Measurements from ENCODE around the gene SMOC2. TPM values are rescaled to one million over a fixed set of nuclear protein-coding genes. Genes with fewer than 3 reads are reported as not detected.

The SMOC2 gene
- total and polyA plus RNA-seq, 2 of the 4 experiments (the other 2 are of a cell fraction) = not detected

DNA sequence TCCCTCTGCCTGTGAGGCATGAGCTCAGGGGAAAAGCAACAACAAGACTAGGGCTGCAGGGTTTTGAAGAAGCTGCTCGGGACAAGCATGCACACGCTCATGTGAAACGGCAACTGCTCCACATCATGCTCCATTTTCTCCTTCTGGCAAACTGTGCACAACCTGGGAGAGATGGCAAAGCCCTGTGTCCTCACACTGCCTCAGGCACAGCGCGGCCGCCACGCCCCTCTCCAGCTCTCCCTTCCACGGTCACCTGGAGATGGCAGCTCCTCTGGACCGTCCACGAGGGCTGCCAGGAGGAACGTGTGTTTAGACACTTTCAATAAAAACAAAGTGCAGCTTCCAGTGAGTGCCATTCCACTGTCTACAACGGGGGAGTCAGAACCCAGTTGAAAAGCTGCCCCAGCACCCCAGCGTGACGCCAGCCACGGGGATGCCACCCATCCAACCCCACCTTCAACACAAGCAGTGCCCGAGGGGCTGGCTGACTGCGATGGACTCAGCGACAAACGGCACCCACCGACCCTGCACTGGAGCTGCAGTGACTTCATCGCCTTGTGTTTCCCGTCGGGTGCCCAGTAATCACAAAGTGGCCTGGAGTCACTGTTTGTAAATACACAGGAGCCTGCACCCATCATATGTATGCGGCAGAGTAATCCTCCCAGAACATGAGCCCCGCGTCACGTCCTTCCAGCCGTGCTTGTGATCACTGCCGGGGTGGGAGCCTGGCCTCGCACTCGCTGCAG, 16.1 kb downstream of the SMOC2 start:
- in situ Hi-C loops (cut with MboI; ENCODE audit: low sequenced_read_pairs) = no loop called here
- H3K4ac ChIP-seq (ENCODE audit: low read depth, low read length) = no peak overlapping the region
- dilution Hi-C loops (cut with HindIII; ENCODE audit: low sequenced_read_pairs, unreplicated experiment) = no loop called here

More for the DNA sequence above, 16.1 kb downstream of the SMOC2 start:
- H2BK120ac ChIP-seq (ENCODE audit: low read depth, low read length) = no peak overlapping the region
- no TSS peak for BruUV-seq (replicated peaks)
- H3K79me1 ChIP-seq (ENCODE audit: low read depth in 1 of 2, low read length in 2 of 2) = no peaks in the 10 kb centered on the region
- ATAC-seq (ENCODE audit: low read depth) (no peak), DNase-seq (no peak)
- H4K8ac ChIP-seq (ENCODE audit: low read depth in 2 of 2, low read length in 2 of 2) = no peak overlapping the region
- TF ChIP-seq CHD1 (IDR thresholded peaks at IDR 0.05; ENCODE audit: low read depth, low read length) = no peak
- no peak for TF ChIP-seq CEBPB (IDR thresholded peaks at IDR 0.05; ENCODE audit: low read depth, low read length)
- no peak for TF ChIP-seq RAD21 (IDR thresholded peaks at IDR 0.05; ENCODE audit: low read length)
- TF ChIP-seq, protein P1, sequence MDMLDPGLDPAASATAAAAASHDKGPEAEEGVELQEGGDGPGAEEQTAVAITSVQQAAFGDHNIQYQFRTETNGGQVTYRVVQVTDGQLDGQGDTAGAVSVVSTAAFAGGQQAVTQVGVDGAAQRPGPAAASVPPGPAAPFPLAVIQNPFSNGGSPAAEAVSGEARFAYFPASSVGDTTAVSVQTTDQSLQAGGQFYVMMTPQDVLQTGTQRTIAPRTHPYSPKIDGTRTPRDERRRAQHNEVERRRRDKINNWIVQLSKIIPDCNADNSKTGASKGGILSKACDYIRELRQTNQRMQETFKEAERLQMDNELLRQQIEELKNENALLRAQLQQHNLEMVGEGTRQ (IDR thresholded peaks at IDR 0.05; ENCODE audit: low read depth, low read length) = no peak
- TF ChIP-seq RCOR1 (IDR thresholded peaks at IDR 0.05; ENCODE audit: insufficient replicate concordance, low read length) = no peak
- TF ChIP-seq NFE2L2 (IDR thresholded peaks at IDR 0.05; ENCODE audit: low read depth, low read length) = no peak
- no peak for TF ChIP-seq FOS (IDR thresholded peaks at IDR 0.05; ENCODE audit: low read depth, low read length)
- no peak overlapping the region for H2BK20ac ChIP-seq (ENCODE audit: low read depth, low read length)
- H2BK15ac ChIP-seq (ENCODE audit: low read depth, low read length) = no peak overlapping the region
- H3K14ac ChIP-seq (replicated peaks; ENCODE audit: low read depth, low read length) = no peak overlapping the region
- H4K5ac ChIP-seq (ENCODE audit: low read depth, low read length) = no peak overlapping the region
- no peaks in the 10 kb centered on the region for H3K27me3 ChIP-seq (ENCODE audit: control insufficient read depth, insufficient read depth, low read length)
- no peak overlapping the region for H2BK5ac ChIP-seq (ENCODE audit: low read depth, low read length, poor library complexity, severe bottlenecking)
- no peak overlapping the region for H3K4me2 ChIP-seq (ENCODE audit: low read depth, low read length)
- no peaks in the 10 kb centered on the region for H4K20me1 ChIP-seq (ENCODE audit: insufficient read depth, low read length)
- no peak overlapping the region for H3K27ac ChIP-seq (ENCODE audit: insufficient read depth, low read length)
- no peak overlapping the region for H3K9ac ChIP-seq (ENCODE audit: low read depth, low read length)
- H4K91ac ChIP-seq (ENCODE audit: insufficient read depth, low read depth, low read length) = no peak overlapping the region
- POLR2A ChIA-PET (ENCODE audit: unreplicated experiment) = no interaction called here
- CTCF ChIA-PET = no interaction called here
- no peaks in the 10 kb centered on the region for H3K9me1 ChIP-seq (ENCODE audit: insufficient read depth, low read length)
- no peak overlapping the region for H2AFZ ChIP-seq (replicated peaks; ENCODE audit: low read length, poor library complexity)
- no peak overlapping the region for H3K4me3 ChIP-seq (ENCODE audit: insufficient read depth, low read depth, low read length)
- H2AK5ac ChIP-seq (ENCODE audit: low read depth, low read length) = no peak overlapping the region
- no peaks in the 10 kb centered on the region for H3K36me3 ChIP-seq (ENCODE audit: control insufficient read depth, insufficient read depth, low read length)
- WGBS, 2 experiments (ENCODE audit: extremely low coverage in 2 of 2, insufficient read length in 1 of 2) = 81% methylated on average over 8 of the region's 31 CpGs; no CpG with 5 or more reads in 1 of the 2 experiments
- intact Hi-C loops (cut with micrococcal nuclease) = no loop called here
- no peak overlapping the region for H3K56ac ChIP-seq (ENCODE audit: extremely low read depth, insufficient read depth, low read length)
- H3K23ac ChIP-seq (ENCODE audit: low read depth, low read length) = no peak overlapping the region
- H2AK9ac ChIP-seq (replicated peaks; ENCODE audit: low read depth, low read length, poor library complexity) = no peak overlapping the region
- H3K4me1 ChIP-seq (ENCODE audit: control insufficient read depth, insufficient read depth, low read length) = no peaks in the 10 kb centered on the region
- no peak overlapping the region for H3K18ac ChIP-seq (ENCODE audit: low read depth, low read length)
- H3K9me3 ChIP-seq (ENCODE audit: control insufficient read depth, insufficient read depth, low read length) = peaks cover 37% of the 10 kb centered on the region

All from IMR-90 (cell line).